Head of caudate nucleus (tissue), 42 donors: Measurements from ENCODE around the gene BACE1.

ENCODE experiments used
- DNase-seq, 42 donors: peaks; one replicate each; pipeline versions ENCODE4 v3.0.0 to v3.0.0-alpha.2; 2020 to 2021; ENCODE audit warnings: mixed read lengths in 7 of 42
- intact Hi-C: fragments of 100-400 bp; cut with DNase I; formaldehyde crosslinking; loops from one replicate; pipeline ENCODE4 v1.15.0; 2022

BACE1 gene

DNA sequence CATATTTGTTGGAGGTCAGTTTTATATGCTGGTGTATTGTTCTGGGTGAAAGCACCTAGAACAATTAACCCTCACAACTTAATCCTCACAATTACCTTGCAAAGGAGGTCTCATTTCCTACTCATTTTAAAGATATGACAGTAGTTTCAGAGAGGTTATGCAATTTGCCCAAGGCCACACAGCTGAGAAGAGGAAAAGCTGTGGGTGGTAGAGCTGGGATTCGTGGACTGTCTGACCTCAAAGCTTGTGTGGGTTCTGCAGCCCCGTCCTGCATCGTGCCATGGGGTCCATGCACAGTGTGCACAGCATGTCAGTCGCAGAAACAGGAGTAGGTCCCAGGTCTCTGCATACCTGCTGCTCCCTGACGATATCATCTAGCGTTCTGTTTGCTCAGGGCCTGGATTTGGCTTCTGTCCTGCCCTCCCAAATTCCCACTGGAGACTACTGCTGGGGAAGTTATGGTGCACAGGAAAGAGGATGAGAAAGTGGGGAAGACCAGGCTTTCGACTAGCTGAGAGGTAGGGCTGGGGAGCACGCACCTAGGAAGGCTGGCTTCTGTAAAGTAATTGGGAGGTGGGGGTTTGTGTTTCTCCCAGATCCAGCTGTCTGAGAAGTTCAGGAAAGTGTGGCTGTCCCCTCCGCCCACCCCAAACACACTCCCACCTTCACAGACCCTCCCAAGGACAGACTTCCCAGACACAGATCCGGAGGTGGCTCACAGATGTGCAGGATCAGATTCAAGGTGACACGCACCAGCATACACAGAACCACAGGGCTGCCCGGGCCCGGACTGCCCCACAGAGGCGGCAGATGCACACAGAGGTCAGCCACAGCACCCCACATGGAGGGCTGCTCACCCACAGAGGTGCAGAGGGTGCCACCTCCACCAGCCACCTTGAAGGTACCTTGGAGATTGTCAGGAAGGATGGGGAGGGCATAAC lies 2.0 kb downstream of the BACE1 start:
- intact Hi-C loops: no loop called here
- no peak for DNase-seq

DNA sequence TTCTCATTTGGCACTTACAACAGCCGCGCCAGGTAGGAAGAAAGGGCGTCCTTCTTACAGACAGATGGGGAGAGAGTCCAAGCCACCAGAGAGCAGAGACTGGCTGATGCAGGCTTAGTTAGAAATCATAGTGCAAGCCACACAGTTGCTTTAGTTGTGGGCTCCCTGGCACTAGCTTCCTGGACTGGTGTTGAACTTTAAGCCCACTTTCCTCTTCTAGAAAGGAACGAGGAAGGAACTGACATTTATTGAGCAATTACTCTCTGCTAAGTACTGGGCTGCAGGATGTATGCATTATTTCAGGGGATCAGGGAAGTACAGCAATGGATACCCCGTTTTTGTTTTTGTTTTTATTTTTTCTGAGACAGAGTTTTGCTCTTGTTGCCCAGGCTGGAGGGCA lies 3.0 kb downstream of the BACE1 start:
- DNase-seq: no peak
- intact Hi-C loops: no loop called here

DNA sequence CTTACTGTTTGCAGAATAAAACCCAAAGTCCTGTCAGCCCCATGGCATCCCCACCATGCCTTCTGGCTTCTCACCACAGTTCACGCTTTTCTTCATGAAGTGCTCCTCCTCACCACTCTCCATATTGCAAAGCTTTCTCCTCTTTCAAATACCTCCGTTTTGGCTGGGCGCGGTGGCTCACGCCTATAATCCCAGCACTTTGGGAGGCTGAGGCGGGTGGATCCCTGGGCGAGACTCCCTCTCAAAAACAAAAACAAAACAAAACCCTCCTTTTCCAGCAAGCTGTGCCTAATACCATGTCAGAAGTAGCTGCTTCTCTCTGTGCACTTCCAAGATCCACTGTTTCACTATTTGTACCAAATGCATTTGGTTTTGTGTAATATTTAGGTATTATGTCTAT lies 6.7 kb downstream of the BACE1 start:
- intact Hi-C loops: no loop called here
- no peak for DNase-seq

DNA sequence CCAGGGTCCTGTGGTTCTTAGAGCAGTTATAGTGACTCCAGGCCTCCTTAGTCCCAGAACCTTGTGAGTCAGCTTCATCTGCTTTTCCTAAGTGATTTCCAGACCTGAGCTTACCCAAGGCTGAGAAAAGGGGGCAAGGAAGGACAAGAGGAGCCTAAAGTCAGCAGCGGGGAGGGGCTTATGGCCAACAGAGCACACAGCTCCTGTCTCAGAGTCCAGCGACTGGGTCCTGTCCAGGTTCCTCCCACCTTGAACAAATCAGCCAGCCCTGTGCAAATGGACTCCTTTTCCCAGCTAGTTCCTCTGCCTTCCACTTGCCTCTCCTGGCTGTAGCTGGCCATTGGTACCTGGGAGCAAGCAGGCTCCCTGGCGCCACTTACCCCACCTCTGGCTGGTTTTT lies 10.9 kb downstream of the BACE1 start:
- no peak for DNase-seq
- intact Hi-C loops: no loop called here

DNA sequence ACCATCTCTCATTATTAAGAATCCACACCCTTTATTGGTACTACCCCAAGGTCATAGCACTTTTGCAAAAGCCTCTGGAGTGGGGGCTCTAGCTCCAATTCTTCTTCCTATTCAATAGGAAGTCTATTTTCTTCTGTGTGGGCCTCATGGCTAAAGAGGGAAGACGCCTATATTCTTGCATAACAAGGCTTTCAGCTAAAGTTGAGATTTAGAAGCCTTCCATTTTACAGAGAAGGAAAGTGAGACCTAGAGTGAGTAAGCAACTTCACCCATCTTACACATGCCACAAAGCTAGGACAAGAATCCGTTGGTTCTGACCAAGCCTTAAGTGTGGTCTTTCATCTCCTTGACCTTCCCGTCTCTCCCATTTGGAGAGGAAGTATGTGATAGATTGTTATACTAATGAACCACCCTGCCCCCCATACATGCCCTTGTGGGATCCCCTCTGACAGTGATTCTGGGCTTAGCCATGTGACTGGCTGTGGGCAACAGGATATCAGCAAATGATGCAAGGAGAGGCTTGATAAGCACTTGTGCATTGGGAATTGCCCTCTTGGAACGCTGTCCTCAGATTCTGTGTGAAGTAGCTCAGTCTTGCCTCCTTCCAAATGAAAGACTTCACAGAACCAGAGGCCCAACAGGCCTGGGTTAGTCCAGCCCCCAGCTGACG lies 12.3 kb downstream of the BACE1 start:
- no peak for DNase-seq
- intact Hi-C loops: no loop called here

DNA sequence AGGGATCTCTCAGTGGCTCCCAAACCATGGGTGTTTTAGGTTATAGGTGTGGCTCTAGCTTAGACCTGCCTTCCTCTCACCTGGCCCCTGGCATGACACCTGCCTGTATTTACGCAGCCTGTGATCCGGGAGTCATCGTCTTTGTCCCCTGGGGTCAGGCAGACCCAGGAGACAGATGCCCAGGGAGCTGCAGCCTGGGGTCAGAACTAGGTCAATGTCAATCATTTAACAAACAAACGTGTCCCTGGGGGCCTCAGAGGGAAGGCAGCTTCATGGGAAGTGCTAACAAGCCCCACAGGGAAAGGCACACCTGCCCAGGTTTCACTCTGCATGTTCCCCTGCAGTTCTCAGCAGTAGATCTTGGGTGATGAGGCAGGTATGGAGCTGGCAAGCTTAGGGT lies 13.0 kb downstream of the BACE1 start:
- intact Hi-C loops: no loop called here
- DNase-seq: no peak

DNA sequence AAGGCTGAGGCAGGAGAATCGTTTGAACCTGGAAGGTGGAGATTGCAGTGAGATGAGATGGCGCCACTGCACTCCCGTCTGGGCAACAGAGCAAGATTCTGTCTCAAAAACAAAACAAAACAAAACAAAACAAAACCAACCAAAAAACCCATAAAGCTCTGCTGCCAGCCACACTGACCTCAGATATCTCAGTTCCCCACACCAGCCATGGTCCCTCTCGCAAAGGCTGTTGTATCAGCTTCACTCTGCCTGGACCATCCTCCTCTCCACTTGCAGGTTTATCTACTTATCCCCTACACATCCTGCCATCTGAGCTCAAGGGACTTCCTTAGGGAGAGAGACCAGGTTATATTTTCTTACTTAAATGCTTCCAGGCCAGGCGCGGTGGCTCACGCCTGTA lies 13.8 kb downstream of the BACE1 start:
- intact Hi-C loops: no loop called here

DNA sequence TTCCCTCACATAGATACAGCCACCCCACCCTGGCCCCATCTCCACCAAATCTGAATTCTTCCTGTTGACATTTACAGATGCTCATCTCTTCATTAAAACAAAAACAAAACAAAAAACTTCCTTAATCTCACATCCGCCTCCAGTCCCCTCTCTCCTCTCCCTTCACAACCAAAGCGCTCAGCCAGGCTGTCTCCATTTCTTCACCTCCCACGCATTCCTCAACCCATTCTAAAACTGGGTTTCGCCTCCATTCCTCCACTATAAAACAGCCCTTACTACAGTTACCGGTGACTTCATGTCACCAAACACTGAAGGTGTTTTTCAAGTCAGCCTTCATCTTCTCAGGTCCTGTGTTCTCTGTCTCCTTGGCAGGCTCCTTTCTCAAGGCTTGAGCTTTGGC lies 15.3 kb downstream of the BACE1 start:
- DNase-seq: peak in 17 of 42 donors; percentile 25 to 83 (median 59)
- intact Hi-C loops: no loop called here

More for the DNA sequence above, 13.8 kb downstream of the BACE1 start:
- no peak for DNase-seq

DNA sequence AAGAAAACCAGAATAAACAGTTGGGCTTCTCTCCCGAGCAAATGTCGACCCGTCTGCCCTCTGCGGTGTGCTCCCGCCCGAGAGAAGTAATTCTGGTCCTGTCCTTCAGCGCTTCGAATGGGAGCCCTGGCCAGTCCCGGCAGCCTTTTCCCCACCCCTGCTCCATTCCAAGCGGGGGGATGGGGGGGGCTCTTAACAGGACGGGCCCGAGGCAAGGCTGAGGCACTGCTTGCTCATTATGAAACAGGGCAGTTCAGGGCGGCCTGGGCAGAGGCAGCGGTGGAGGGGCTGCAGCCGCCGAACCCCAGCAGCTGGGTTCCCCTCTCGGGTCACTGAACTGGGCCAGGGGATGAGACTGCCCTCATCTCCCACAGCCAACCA lies 15.8 kb downstream of the BACE1 start:
- intact Hi-C loops: no loop called here
- peak in 28 of 42 donors; percentile 19 to 75 (median 44) for DNase-seq

DNA sequence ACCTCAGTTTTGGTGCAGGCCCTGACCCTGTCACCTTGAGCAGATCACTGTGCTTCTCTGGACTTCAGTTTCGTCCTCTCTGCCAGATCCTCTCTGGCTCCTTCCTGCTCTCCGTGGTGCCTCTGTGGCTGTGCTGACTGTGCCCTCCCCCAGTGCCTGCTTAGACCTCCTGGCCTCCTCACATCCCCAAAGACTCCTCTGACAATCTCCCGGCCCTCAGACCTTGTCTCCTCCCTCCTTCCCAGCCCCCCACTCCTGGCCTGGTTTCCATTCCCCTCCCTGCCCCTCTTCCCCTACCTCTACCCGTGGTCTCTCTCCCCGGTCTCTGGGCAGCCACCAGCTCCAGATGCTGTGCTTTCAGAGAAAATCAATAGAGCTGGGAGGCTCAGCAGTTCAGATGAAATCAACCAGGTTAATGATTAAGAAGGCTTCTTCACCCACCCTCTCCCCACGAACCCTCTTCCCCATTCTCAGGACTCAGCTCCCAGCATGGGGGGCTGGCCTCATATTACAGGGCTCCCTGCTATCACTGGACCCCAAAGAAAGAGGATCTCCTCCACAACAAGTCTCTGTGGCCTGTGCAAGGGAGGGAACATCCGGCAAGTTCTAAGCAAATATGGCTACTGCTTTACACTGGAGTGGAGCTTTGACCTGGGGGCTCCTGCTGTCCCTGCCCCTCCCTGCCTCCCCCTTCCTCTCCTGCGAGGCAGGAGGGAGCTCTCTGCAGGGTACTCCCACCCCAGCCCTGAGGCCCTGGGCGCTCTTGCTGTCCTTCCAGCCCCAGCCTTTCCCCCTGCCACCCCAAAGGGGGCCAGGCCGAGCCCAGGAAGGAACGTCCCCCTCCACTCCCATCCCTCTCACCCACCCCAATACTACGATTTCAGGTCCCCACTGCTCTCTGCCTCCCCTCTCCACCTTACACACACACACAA lies 16.4 kb downstream of the BACE1 start:
- DNase-seq: no peak
- intact Hi-C loops: no loop called here

DNA sequence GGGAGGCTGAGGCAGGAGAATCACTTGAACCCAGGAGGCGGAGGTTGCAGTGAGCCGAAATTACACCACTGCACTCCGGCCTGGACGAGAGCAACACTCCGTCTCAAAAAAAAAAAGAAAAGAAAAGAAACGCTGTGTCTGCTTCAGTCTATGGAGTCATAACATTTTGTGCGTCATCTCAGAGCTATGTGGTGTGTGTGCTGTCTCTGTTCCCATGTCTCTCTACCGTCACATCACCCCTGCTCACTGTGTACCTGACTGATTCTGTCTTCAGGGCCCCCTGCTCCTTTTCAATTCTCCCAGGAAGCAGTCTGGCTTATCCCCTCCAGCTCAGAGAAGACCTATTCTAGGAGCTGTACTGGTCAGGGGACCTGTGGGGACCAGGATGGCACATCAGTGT lies 17.9 kb downstream of the BACE1 start:
- intact Hi-C loops: no loop called here
- no peak for DNase-seq

DNA sequence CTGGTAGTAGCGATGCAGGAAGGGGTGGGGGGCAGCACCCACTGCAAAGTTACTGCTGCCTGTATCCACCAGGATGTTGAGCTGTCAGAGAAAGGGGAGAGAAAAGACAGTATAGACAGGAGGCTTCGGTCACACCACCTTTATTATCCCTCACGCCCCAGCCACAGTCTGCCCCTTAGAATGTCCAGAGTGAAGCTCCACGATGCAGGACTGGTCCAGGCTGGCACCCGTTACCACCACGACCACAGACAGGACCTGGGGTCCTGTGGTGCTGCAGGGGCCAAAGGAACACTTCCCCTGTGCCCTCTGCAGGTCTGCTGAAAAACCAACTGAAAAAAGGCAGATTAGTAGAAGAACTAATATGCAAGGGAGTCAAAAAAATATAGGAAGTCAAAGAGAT lies 19.2 kb downstream of the BACE1 start:
- intact Hi-C loops: no loop called here
- DNase-seq: peak in 1 of 42 donors; percentile 29

DNA sequence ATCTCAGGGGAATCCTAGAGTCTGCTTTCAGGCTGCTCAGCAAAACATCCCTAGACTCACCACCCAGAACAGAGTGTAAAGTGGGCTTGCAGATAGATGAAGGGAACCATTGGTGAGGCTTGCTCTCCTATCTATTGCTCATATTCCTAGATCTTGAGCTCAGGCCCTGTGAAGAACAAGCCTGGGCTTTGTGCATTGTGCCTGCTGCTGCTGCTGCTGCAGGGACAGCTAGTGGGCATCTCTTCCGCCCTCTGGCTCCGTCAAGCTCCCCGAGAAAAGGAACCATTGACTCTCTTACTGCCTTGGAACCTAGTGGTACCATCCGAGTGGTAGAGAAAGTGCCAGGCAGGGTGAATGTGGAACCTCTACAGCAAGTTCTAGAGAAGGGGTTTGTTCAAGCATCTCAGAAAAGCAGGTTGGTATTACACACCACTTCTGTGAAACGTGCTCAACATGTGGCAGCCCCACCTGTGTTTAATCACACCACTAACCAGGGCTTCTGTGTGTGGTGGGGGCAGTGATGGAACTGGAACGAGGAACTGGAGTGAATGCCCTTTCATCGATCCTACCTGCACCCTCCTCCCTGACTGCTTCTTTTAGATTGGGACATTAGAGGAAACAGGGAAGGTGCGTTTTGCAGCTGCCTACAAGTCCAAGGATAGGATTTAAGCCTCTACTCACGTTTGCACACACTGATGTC lies 20.5 kb downstream of the BACE1 start:
- intact Hi-C loops: no loop called here
- DNase-seq: peak; percentile 47 to 89 (median 80)

DNA sequence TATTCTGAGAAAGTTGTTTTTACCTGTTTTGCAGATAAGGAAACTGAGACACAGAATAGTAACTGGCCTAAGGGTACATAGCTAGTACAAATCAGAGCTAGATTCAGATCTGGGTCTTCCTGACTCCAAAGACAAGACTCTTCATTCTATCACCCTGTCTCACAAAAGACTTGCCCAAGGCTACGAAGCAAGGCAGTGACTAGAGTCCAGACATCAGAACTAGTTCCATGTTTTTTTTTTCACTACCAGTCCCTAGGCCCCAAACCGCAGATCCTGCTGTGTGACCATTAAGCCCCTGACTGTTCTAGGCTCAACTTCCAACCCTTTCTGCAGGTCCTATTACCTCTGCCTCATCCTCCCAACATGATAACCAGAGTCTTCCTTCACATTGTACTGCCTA lies 23.4 kb downstream of the BACE1 start:
- intact Hi-C loops: no loop called here
- no peak for DNase-seq

DNA sequence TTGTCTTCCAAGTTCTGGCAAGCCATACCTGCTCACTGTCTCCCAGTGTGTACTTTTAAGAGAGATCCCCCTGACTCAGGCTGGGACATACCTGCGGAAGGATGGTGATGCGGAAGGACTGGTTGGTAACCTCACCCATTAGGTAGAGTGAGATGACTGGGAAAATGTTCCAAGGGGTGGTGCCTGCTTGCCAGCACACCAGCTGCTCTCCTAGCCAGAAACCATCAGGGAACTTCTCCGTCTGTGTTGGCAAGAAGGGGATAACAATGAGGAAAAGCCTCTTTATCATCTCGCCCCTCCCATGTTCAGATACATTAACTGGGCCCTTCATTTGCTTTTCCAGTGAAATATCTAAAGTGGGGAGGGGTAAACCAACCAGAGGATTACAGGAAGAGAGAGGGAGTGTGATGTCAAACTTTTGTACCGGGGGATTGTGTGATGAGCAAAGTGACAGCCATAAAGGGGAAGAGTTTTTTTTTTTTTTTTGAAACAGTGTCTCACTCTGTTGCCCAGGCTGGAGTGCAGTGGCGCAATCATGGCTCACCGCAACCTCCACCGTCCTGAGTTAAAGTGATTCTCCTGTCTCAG lies 25.2 kb downstream of the BACE1 start, which contains the start of gene BACE1-AS:
TSS of gene BACE1-AS (plus strand) at position 538 of the 588 bp plus-strand sequence.
- intact Hi-C loops: no loop called here

DNA sequence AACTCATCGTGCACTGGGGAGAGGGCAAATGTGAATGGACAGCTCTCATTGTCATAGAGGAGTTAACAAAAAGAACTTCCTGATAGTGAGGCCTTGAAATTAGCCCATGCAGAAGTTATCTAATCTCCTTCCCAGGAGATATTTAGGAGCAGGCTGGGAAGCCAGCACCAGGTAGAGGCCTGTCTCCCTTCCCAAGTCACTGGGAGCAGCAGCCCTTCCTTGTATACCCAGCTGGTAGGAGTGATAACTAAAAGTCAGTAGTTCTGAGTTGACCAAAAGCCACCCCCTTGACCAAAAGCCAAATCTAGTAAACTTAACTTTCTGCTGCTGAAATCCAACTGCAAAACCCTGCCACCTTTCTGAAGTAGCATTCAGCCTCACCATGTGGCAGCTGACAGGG lies 26.3 kb downstream of the BACE1 start:
- peak in 1 of 42 donors; percentile 4 for DNase-seq
- intact Hi-C loops: no loop called here

More for the DNA sequence above, 25.2 kb downstream of the BACE1 start, which contains the start of gene BACE1-AS:
- DNase-seq: no peak

DNA sequence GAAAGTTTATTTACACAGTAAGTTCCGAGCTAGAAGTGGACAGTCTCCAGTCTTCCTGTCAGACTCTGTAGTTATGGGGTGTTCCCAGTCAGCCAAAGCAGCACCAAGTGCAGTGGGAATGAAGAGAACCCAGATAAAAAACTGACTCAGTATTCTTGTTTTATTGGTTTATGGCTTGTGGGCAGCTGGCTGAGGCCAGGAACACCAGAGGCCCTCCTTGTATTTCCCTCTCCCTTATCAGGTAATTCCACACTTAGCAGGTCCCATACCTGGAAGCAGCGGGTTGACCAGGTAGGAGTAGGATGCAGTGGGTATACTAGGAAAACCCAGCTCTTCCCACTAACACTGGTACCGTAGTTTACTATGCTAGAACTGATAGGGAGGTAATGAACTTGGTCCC lies 28.4 kb downstream of the BACE1 start:
- intact Hi-C loops: no loop called here
- peak in 1 of 42 donors; percentile 15 for DNase-seq

DNA sequence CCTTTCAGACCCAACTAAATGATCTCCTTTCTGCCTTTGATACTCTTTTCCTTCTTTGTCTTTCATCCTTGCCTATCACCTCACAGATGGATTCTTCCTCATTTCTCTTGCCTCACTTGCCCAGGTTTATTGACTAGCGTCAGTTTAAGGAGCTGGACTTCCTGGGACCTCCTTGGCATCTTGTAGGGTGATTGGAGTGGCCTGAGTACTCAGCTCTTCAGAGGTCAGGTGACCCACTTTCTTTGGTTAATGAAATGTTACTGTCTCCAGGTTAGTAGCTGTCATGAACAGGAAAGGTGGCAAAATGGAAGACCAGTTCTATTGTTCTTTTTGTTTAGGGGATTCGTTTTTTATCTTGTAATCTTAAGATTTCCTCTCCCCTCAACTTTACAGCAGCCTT lies 29.5 kb downstream of the BACE1 start:
- DNase-seq: no peak

More for the DNA sequence above, 29.5 kb downstream of the BACE1 start:
- intact Hi-C loops: no loop called here
